ENCODE results near the gene NANOGP8. TPM values are rescaled to one million over a fixed set of nuclear protein-coding genes. Genes with fewer than 3 reads are reported as not detected.

The NANOGP8 gene
- total RNA-seq, 1 experiment from 2014 or later = 88.4 TPM

DNA sequence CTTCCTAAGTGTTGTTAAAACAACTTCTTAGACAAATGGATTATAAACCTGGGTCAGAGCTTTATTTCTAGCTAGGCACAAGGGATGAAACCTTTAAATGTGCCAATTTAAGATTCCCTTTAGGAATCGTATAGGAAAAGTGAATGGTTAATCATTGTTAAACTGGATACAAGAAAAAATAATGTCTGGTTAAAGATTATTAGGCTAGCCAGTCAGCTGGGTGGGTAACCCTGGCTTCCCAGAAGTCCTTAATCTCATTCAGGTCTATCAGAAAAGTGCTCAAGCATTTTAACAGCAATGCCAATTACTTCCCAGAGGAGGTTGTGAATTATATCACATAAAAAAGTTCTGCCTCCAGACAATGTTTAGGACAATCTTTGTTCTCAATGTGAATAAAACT, 37.6 kb downstream of the NANOGP8 start:
- no peak overlapping the region for H4K91ac ChIP-seq (ENCODE audit: insufficient read length, low read depth, low read length)
- H3K27me3 ChIP-seq (ENCODE audit: insufficient read depth, low read length) = no peaks in the 10 kb centered on the region
- no peak overlapping the region for H2BK5ac ChIP-seq (ENCODE audit: insufficient read length, low read length)
- no peak overlapping the region for H2BK12ac ChIP-seq (ENCODE audit: insufficient read length, low read depth, low read length)
- peaks cover under 1 to 10% (median 6%) of the 10 kb centered on the region in 3 experiments; a peak in 5 of 7 replicates for H3K36me3 Mint-ChIP-seq (ENCODE audit: insufficient read depth in 1 of 3, low read depth in 3 of 3)
- H3K4me1 ChIP-seq (ENCODE audit: insufficient read depth, low read length) = no peaks in the 10 kb centered on the region; the same call in 1 of the 2 replicates
- no peak overlapping the region for H3K4me3 Mint-ChIP-seq
- H3K9me3 Mint-ChIP-seq = no peaks in the 10 kb centered on the region
- no peaks in the 10 kb centered on the region for H3K79me2 ChIP-seq (ENCODE audit: insufficient read depth, low read length)
- no peak overlapping the region for H3K27ac Mint-ChIP-seq
- no peak overlapping the region for H2BK120ac ChIP-seq (ENCODE audit: low read depth, low read length, poor library complexity, severe bottlenecking)
- no peak overlapping the region for H4K5ac ChIP-seq (ENCODE audit: insufficient read length, low read depth, low read length)
- H3T11ph ChIP-seq (ENCODE audit: low read length) = no peak overlapping the region
- H4K8ac ChIP-seq (replicated peaks; ENCODE audit: insufficient read length, low read depth, low read length) = no peak overlapping the region
- peaks cover 7 to 8% of the 10 kb centered on the region in 2 experiments for H3K4me1 Mint-ChIP-seq
- H3K18ac ChIP-seq (ENCODE audit: insufficient read length, low read depth, low read length) = no peak overlapping the region
- no peak overlapping the region for H2AK5ac ChIP-seq (ENCODE audit: insufficient read length, low read length)
- no peak overlapping the region for H3K4me2 ChIP-seq (ENCODE audit: insufficient read depth, insufficient read length, low read length)
- no peak overlapping the region for H3K9ac ChIP-seq (ENCODE audit: extremely low read depth, insufficient read length, low read length)
- no peak overlapping the region for H3K4ac ChIP-seq (ENCODE audit: low read depth, low read length)
- no peaks in the 10 kb centered on the region for H3K79me1 ChIP-seq (ENCODE audit: insufficient read depth, low read depth, low read length, poor library complexity, severe bottlenecking)
- no peak overlapping the region for H3K23ac ChIP-seq (ENCODE audit: insufficient read length, low read depth, low read length)
- H2BK20ac ChIP-seq (ENCODE audit: low read depth, low read length, poor library complexity, severe bottlenecking) = no peak overlapping the region
- no peaks in the 10 kb centered on the region for H4K20me1 ChIP-seq (ENCODE audit: control insufficient read depth, insufficient read depth, insufficient read length)
- TF ChIP-seq, protein P1, sequence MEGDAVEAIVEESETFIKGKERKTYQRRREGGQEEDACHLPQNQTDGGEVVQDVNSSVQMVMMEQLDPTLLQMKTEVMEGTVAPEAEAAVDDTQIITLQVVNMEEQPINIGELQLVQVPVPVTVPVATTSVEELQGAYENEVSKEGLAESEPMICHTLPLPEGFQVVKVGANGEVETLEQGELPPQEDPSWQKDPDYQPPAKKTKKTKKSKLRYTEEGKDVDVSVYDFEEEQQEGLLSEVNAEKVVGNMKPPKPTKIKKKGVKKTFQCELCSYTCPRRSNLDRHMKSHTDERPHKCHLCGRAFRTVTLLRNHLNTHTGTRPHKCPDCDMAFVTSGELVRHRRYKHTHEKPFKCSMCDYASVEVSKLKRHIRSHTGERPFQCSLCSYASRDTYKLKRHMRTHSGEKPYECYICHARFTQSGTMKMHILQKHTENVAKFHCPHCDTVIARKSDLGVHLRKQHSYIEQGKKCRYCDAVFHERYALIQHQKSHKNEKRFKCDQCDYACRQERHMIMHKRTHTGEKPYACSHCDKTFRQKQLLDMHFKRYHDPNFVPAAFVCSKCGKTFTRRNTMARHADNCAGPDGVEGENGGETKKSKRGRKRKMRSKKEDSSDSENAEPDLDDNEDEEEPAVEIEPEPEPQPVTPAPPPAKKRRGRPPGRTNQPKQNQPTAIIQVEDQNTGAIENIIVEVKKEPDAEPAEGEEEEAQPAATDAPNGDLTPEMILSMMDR (conservative IDR thresholded peaks at IDR 0.05) = no peak
- no peak overlapping the region for H3K56ac ChIP-seq (ENCODE audit: insufficient read length, low read depth, low read length)
- H3K23me2 ChIP-seq (ENCODE audit: insufficient read length, low read depth, low read length, poor library complexity, severe bottlenecking) = no peaks in the 10 kb centered on the region
- no peak overlapping the region for H3K14ac ChIP-seq (ENCODE audit: insufficient read depth, low read length)
- no peaks in the 10 kb centered on the region for H3K9me3 ChIP-seq (ENCODE audit: control insufficient read depth, low read depth, low read length)
- H3K27ac ChIP-seq (ENCODE audit: insufficient read length, low read depth, low read length) = no peak overlapping the region
- DNase-seq = no peak
- H3K27me3 Mint-ChIP-seq (ENCODE audit: low read depth) = no peaks in the 10 kb centered on the region
- no peak overlapping the region for H2AFZ ChIP-seq (ENCODE audit: low read length)
- no CpG with 5 or more reads among the region's 1 CpG for WGBS (ENCODE audit: extremely low coverage, insufficient read length, low lambda C conversion rate)
- H2BK15ac ChIP-seq (ENCODE audit: low read depth, low read length) = no peak overlapping the region
